ENCODE data around the gene EIF3C.
"Not testable (repeated sequence)": the region's sequence is repeated elsewhere in the genome, so short reads cannot be mapped to it uniquely, and the experiment has no call there.

The EIF3C gene

DNA sequence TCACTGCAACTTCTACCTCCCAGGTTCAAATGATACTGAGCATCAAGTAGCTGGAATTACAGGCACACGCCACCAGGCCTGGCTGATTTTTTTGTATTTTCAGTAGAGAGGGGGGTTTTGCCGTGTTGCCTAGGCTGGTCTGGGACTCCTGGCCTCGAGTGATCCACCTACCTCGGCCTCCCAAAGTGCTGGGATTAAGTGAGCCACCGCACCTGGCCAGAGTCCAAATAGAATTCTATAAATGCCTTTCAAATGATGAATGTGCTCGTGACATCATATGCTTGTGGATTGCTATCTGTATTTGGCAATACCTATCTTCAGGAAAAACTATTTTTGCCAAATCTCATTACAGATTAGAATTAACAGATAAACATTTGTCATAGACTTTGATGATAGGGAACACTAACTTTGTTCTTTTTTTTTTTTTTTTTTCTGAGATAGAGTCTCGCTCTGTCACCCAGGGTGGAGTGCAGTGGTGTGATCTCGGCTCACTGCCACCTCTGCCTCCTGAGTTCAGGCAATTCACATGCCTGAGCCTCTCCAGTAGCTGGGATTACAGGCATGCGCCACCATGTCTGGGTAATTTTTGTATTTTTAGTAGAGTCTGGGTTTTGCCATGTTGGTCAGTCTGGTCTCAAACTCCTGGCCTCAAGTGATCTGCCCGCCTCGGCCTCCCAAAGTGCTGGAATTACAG is 17.9 kb upstream of the EIF3C start:
- H3K27me3 ChIP-seq (ENCODE audit: control insufficient read depth in 1 of 2, insufficient read depth in 1 of 2, low read length in 2 of 2); H4K8ac ChIP-seq (ENCODE audit: low read length); H3K9me3 ChIP-seq (ENCODE audit: control insufficient read depth, low read length); H3K36me3 ChIP-seq (ENCODE audit: control insufficient read depth in 1 of 2, insufficient read depth in 2 of 2, low read depth in 1 of 2, low read length in 2 of 2); H3K14ac ChIP-seq (ENCODE audit: low read length in 2 of 2); H3K4me1 ChIP-seq (ENCODE audit: control insufficient read depth, insufficient read depth, low read depth, low read length); H4K91ac ChIP-seq (ENCODE audit: low read length); H2BK15ac ChIP-seq (ENCODE audit: low read depth, poor library complexity, severe bottlenecking); H3K4me2 ChIP-seq (ENCODE audit: low read length, poor library complexity, severe bottlenecking); H3K23ac ChIP-seq (ENCODE audit: low read length in 2 of 2); H2AFZ ChIP-seq (ENCODE audit: low read depth, low read length); H3K27ac ChIP-seq (ENCODE audit: low read length, poor library complexity, severe bottlenecking); DNase-seq; H3K79me1 ChIP-seq (replicated peaks; ENCODE audit: low read length, poor library complexity, severe bottlenecking); H2BK5ac ChIP-seq (ENCODE audit: low read depth, low read length, poor library complexity, severe bottlenecking); H2BK120ac ChIP-seq (ENCODE audit: low read depth, low read length); H2BK12ac ChIP-seq (ENCODE audit: low read length in 2 of 2); H3K18ac ChIP-seq (ENCODE audit: low read depth in 1 of 2, low read length in 2 of 2); H3K9ac ChIP-seq (ENCODE audit: low read length); H3K4ac ChIP-seq (ENCODE audit: low read depth in 1 of 2, low read length in 2 of 2); H2AK5ac ChIP-seq (ENCODE audit: low read length, severe bottlenecking); H3K4me3 ChIP-seq (ENCODE audit: insufficient read depth in 1 of 2, low read depth in 1 of 2, low read length in 2 of 2): not testable (repeated sequence)
- WGBS: no CpG with 5 or more reads among the region's 11 CpGs

DNA sequence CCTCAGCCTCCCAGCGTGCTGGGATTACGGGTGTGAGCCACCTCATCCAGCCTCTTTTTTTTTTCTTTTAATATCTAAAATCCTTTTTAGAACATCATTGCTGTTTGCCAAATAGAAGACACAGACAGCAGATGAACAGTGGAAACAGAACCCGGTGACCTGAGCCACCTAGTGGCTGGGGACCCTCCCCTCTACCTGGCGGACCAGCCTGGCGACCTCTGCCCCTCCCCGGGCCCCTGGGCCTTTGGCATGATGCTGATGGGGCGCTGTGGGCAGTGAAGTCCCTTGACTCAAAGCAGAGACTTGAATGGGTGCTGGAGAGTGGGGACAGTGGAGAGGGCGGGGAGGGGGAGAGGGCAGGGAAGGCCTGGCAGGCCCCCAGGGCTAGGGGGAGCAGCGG is 11.5 kb upstream of the EIF3C start:
- H3K4me2 ChIP-seq (ENCODE audit: low read length, poor library complexity, severe bottlenecking); H3K4me3 ChIP-seq (ENCODE audit: insufficient read depth in 1 of 2, low read depth in 1 of 2, low read length in 2 of 2); H3K14ac ChIP-seq (ENCODE audit: low read length in 2 of 2); H2BK15ac ChIP-seq (ENCODE audit: low read depth, poor library complexity, severe bottlenecking); H4K8ac ChIP-seq (ENCODE audit: low read length); H3K4ac ChIP-seq (ENCODE audit: low read depth in 1 of 2, low read length in 2 of 2); H3K27me3 ChIP-seq (ENCODE audit: control insufficient read depth in 1 of 2, insufficient read depth in 1 of 2, low read length in 2 of 2); H2BK12ac ChIP-seq (ENCODE audit: low read length in 2 of 2); H2AK5ac ChIP-seq (ENCODE audit: low read length, severe bottlenecking); H3K9me3 ChIP-seq (ENCODE audit: control insufficient read depth, low read length); H2BK120ac ChIP-seq (ENCODE audit: low read depth, low read length); H3K9ac ChIP-seq (ENCODE audit: low read length); H3K27ac ChIP-seq (ENCODE audit: low read length, poor library complexity, severe bottlenecking); H3K4me1 ChIP-seq (ENCODE audit: control insufficient read depth, insufficient read depth, low read depth, low read length); H3K23ac ChIP-seq (ENCODE audit: low read length in 2 of 2); H2AFZ ChIP-seq (ENCODE audit: low read depth, low read length); H3K18ac ChIP-seq (ENCODE audit: low read depth in 1 of 2, low read length in 2 of 2); DNase-seq; H2BK5ac ChIP-seq (ENCODE audit: low read depth, low read length, poor library complexity, severe bottlenecking); H4K91ac ChIP-seq (ENCODE audit: low read length); H3K79me1 ChIP-seq (replicated peaks; ENCODE audit: low read length, poor library complexity, severe bottlenecking); H3K36me3 ChIP-seq (ENCODE audit: control insufficient read depth in 1 of 2, insufficient read depth in 2 of 2, low read depth in 1 of 2, low read length in 2 of 2): not testable (repeated sequence)
- WGBS: no CpG with 5 or more reads among the region's 9 CpGs

DNA sequence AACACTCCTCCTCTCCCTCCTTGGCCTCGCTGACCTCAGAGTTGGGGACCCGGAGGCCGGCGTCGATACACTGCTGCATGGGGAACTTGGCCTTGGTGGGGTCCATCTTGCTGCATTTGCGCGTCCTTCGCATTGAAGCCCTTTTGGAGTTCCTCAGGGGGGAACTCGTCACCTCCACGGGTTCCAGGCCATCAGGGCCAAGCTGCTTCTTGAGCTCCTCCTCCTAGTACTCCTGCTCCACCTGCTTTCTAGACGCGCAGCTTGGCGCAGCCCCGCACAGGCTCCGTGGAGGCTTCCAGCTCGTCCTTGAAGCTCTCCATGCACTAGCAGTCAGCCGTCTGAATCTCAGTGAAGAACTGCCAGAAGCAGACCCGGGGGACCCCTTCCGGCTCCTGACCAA is 10.9 kb upstream of the EIF3C start:
- DNase-seq; H3K27ac ChIP-seq (ENCODE audit: low read length, poor library complexity, severe bottlenecking); H2AFZ ChIP-seq (ENCODE audit: low read depth, low read length); H3K4me1 ChIP-seq (ENCODE audit: control insufficient read depth, insufficient read depth, low read depth, low read length); H2AK5ac ChIP-seq (ENCODE audit: low read length, severe bottlenecking); H3K4ac ChIP-seq (ENCODE audit: low read depth in 1 of 2, low read length in 2 of 2); H3K36me3 ChIP-seq (ENCODE audit: control insufficient read depth in 1 of 2, insufficient read depth in 2 of 2, low read depth in 1 of 2, low read length in 2 of 2); H3K4me3 ChIP-seq (ENCODE audit: insufficient read depth in 1 of 2, low read depth in 1 of 2, low read length in 2 of 2); H2BK120ac ChIP-seq (ENCODE audit: low read depth, low read length); H4K8ac ChIP-seq (ENCODE audit: low read length); H3K18ac ChIP-seq (ENCODE audit: low read depth in 1 of 2, low read length in 2 of 2); H3K4me2 ChIP-seq (ENCODE audit: low read length, poor library complexity, severe bottlenecking); H3K79me1 ChIP-seq (replicated peaks; ENCODE audit: low read length, poor library complexity, severe bottlenecking); H3K9ac ChIP-seq (ENCODE audit: low read length); H3K23ac ChIP-seq (ENCODE audit: low read length in 2 of 2); H3K27me3 ChIP-seq (ENCODE audit: control insufficient read depth in 1 of 2, insufficient read depth in 1 of 2, low read length in 2 of 2); H4K91ac ChIP-seq (ENCODE audit: low read length); H2BK5ac ChIP-seq (ENCODE audit: low read depth, low read length, poor library complexity, severe bottlenecking); H3K14ac ChIP-seq (ENCODE audit: low read length in 2 of 2); H3K9me3 ChIP-seq (ENCODE audit: control insufficient read depth, low read length); H2BK12ac ChIP-seq (ENCODE audit: low read length in 2 of 2); H2BK15ac ChIP-seq (ENCODE audit: low read depth, poor library complexity, severe bottlenecking): not testable (repeated sequence)
- 60% methylated on average over 1 of the region's 19 CpGs for WGBS

DNA sequence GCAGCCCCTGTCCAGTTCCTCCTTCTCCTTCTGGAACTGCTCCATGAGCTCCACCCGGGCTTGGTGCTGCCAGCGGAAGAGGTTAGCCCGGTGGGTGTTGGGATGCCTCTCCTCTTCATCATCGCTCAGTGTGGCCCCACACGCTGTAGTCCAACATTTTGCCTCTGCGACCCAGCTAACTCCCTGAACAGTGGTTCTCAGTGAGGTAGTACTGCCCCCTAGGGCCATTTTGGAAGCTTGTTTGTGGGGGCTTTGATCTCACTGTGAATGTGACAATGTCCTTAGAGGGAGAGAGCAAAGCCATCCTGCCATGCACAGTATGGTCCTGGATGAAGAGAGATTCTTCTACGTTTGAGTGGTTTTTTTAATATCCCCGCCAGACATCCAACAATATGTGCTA is 9.9 kb upstream of the EIF3C start:
- H4K8ac ChIP-seq (ENCODE audit: low read length); H4K91ac ChIP-seq (ENCODE audit: low read length); H3K4me1 ChIP-seq (ENCODE audit: control insufficient read depth, insufficient read depth, low read depth, low read length); H3K9ac ChIP-seq (ENCODE audit: low read length); H3K4ac ChIP-seq (ENCODE audit: low read depth in 1 of 2, low read length in 2 of 2); H3K4me3 ChIP-seq (ENCODE audit: insufficient read depth in 1 of 2, low read depth in 1 of 2, low read length in 2 of 2); H2BK120ac ChIP-seq (ENCODE audit: low read depth, low read length); H3K27me3 ChIP-seq (ENCODE audit: control insufficient read depth in 1 of 2, insufficient read depth in 1 of 2, low read length in 2 of 2); H3K23ac ChIP-seq (ENCODE audit: low read length in 2 of 2); H3K79me1 ChIP-seq (replicated peaks; ENCODE audit: low read length, poor library complexity, severe bottlenecking); H2BK12ac ChIP-seq (ENCODE audit: low read length in 2 of 2); H2BK15ac ChIP-seq (ENCODE audit: low read depth, poor library complexity, severe bottlenecking); H3K36me3 ChIP-seq (ENCODE audit: control insufficient read depth in 1 of 2, insufficient read depth in 2 of 2, low read depth in 1 of 2, low read length in 2 of 2); H2AK5ac ChIP-seq (ENCODE audit: low read length, severe bottlenecking); H2BK5ac ChIP-seq (ENCODE audit: low read depth, low read length, poor library complexity, severe bottlenecking); H2AFZ ChIP-seq (ENCODE audit: low read depth, low read length); DNase-seq; H3K14ac ChIP-seq (ENCODE audit: low read length in 2 of 2); H3K27ac ChIP-seq (ENCODE audit: low read length, poor library complexity, severe bottlenecking); H3K4me2 ChIP-seq (ENCODE audit: low read length, poor library complexity, severe bottlenecking); H3K9me3 ChIP-seq (ENCODE audit: control insufficient read depth, low read length); H3K18ac ChIP-seq (ENCODE audit: low read depth in 1 of 2, low read length in 2 of 2): not testable (repeated sequence)
- WGBS: no CpG with 5 or more reads among the region's 8 CpGs
